IPS-18a (cell line): ENCODE measurements around the gene INTS6.
A peak's percentile ranks its signal among the peaks of the same experiment; 100 is the strongest.
"Not testable (repeated sequence)": the region's sequence is repeated elsewhere in the genome, so short reads cannot be mapped to it uniquely, and the experiment has no call there.

Source experiments
- H3K27ac ChIP-seq: one replicate; pipeline ENCODE4 v1.5.1; 2013; ENCODE audit warnings: low read length
- H3K27me3 ChIP-seq: one replicate; pipeline ENCODE4 v1.6.1; 2013; ENCODE audit warnings: mild to moderate bottlenecking, low read length; ENCODE audit not compliant: control insufficient read depth, insufficient read depth
- H3K36me3 ChIP-seq: one replicate; pipeline ENCODE4 v1.6.1; 2013; ENCODE audit warnings: low read depth, low read length; ENCODE audit not compliant: control insufficient read depth
- H3K4me1 ChIP-seq: one replicate; pipeline ENCODE4 v1.6.1; 2013; ENCODE audit warnings: low read depth, low read length; ENCODE audit not compliant: control insufficient read depth
- H3K4me3 ChIP-seq: one replicate; pipeline ENCODE4 v1.5.1; 2013; ENCODE audit warnings: low read length
- H3K9ac ChIP-seq: one replicate; pipeline ENCODE4 v1.6.1; 2013; ENCODE audit warnings: mild to moderate bottlenecking, low read length, moderate library complexity
- H3K9me3 ChIP-seq: one replicate; pipeline ENCODE4 v1.6.1; 2013; ENCODE audit warnings: low read depth, low read length; ENCODE audit not compliant: control insufficient read depth

Gene INTS6

GRCh38 chr13:51423766-51424165 is 29.1 kb downstream of the INTS6 start:
- Histone ChIP-seq H3K36me3 (peaks cover 10% of the 10 kb centered on the region), H3K9me3 (no peaks in the 10 kb centered on the region), H3K9ac (no peak overlapping the region), H3K4me3 (no peak overlapping the region), H3K27me3 (no peaks in the 10 kb centered on the region), H3K4me1 (peaks cover 52% of the 10 kb centered on the region), H3K27ac (no peak overlapping the region)

GRCh38 chr13:51422484-51422883 is 30.4 kb downstream of the INTS6 start:
- Histone ChIP-seq H3K27me3 (no peaks in the 10 kb centered on the region), H3K27ac (no peak overlapping the region), H3K9ac (no peak overlapping the region), H3K4me1 (peaks cover 52% of the 10 kb centered on the region), H3K4me3 (no peak overlapping the region), H3K9me3 (no peaks in the 10 kb centered on the region), H3K36me3 (peaks cover 9% of the 10 kb centered on the region)

- H3K9me3 ChIP-seq: peaks cover 8% of the 10 kb centered on the region
- no peak overlapping the region for H3K4me3 ChIP-seq
- H3K9ac ChIP-seq: no peak overlapping the region
- no peak overlapping the region for H3K27ac ChIP-seq
- H3K36me3 ChIP-seq: peaks cover 21% of the 10 kb centered on the region
- no peaks in the 10 kb centered on the region for H3K27me3 ChIP-seq
- peaks cover 37% of the 10 kb centered on the region for H3K4me1 ChIP-seq
Measured at GRCh38 chr13:51420681-51421490, 31.9 kb downstream of the INTS6 start.

- Histone ChIP-seq H3K9me3 (peaks cover 11% of the 10 kb centered on the region), H3K27ac (no peak overlapping the region), H3K4me1 (peaks cover 21% of the 10 kb centered on the region), H3K4me3 (no peak overlapping the region), H3K36me3 (peaks cover 21% of the 10 kb centered on the region), H3K9ac (no peak overlapping the region), H3K27me3 (no peaks in the 10 kb centered on the region)
Measured at GRCh38 chr13:51419001-51419636, 33.7 kb downstream of the INTS6 start.

- no peaks in the 10 kb centered on the region for H3K27me3 ChIP-seq
- H3K4me1 ChIP-seq: peaks cover 7% of the 10 kb centered on the region
- H3K9ac ChIP-seq: no peak overlapping the region
- no peak overlapping the region for H3K4me3 ChIP-seq
- peaks cover 11% of the 10 kb centered on the region for H3K9me3 ChIP-seq
- H3K36me3 ChIP-seq: peaks cover 20% of the 10 kb centered on the region
- H3K27ac ChIP-seq: no peak overlapping the region
Measured at GRCh38 chr13:51417716-51418115, 35.1 kb downstream of the INTS6 start.

- H3K27ac ChIP-seq: no peak overlapping the region
- no peaks in the 10 kb centered on the region for H3K27me3 ChIP-seq
- no peak overlapping the region for H3K9ac ChIP-seq
- H3K4me1 ChIP-seq: no peaks in the 10 kb centered on the region
- H3K9me3 ChIP-seq: peaks cover 11% of the 10 kb centered on the region
- no peak overlapping the region for H3K4me3 ChIP-seq
- peaks cover 22% of the 10 kb centered on the region for H3K36me3 ChIP-seq
Measured at GRCh38 chr13:51416107-51416506, 36.7 kb downstream of the INTS6 start.

GRCh38 chr13:51415339-51415738 is 37.5 kb downstream of the INTS6 start:
- H3K4me3 ChIP-seq, H3K27me3 ChIP-seq, H3K4me1 ChIP-seq, H3K27ac ChIP-seq, H3K9ac ChIP-seq: not testable (repeated sequence)
- Histone ChIP-seq H3K9me3 (peaks cover 11% of the 10 kb centered on the region), H3K36me3 (peaks cover 22% of the 10 kb centered on the region)

GRCh38 chr13:51412431-51412830 is 40.4 kb downstream of the INTS6 start:
- Histone ChIP-seq H3K9me3 (peaks cover 11% of the 10 kb centered on the region), H3K9ac (no peak overlapping the region)

GRCh38 chr13:51405176-51405575 is 47.7 kb downstream of the INTS6 start:
- H3K9ac ChIP-seq: no peak overlapping the region
- H3K4me1 ChIP-seq: no peaks in the 10 kb centered on the region
- no peaks in the 10 kb centered on the region for H3K9me3 ChIP-seq
- no peaks in the 10 kb centered on the region for H3K27me3 ChIP-seq
- no peak overlapping the region for H3K4me3 ChIP-seq
- no peaks in the 10 kb centered on the region for H3K36me3 ChIP-seq
- no peak overlapping the region for H3K27ac ChIP-seq

More at GRCh38 chr13:51412431-51412830, 40.4 kb downstream of the INTS6 start:
- Histone ChIP-seq H3K4me1 (no peaks in the 10 kb centered on the region), H3K36me3 (peaks cover 16% of the 10 kb centered on the region), H3K27ac (no peak overlapping the region), H3K4me3 (no peak overlapping the region), H3K27me3 (no peaks in the 10 kb centered on the region)

- H3K36me3 ChIP-seq: peaks cover 6% of the 10 kb centered on the region
- no peak overlapping the region for H3K27ac ChIP-seq
Measured at GRCh38 chr13:51397262-51397941, 55.4 kb downstream of the INTS6 start.

GRCh38 chr13:51396352-51396751 is 56.5 kb downstream of the INTS6 start:
- H3K4me1 ChIP-seq: peaks cover 10% of the 10 kb centered on the region
- no peaks in the 10 kb centered on the region for H3K9me3 ChIP-seq
- no peak overlapping the region for H3K4me3 ChIP-seq
- H3K9ac ChIP-seq: no peak overlapping the region
- H3K27me3 ChIP-seq: no peaks in the 10 kb centered on the region
- H3K36me3 ChIP-seq: peaks cover 6% of the 10 kb centered on the region
- H3K27ac ChIP-seq: peak overlapping the region; percentile 36

More at GRCh38 chr13:51397262-51397941, 55.4 kb downstream of the INTS6 start:
- Histone ChIP-seq H3K9ac (no peak overlapping the region), H3K27me3 (no peaks in the 10 kb centered on the region), H3K9me3 (no peaks in the 10 kb centered on the region), H3K4me1 (peaks cover 10% of the 10 kb centered on the region), H3K4me3 (no peak overlapping the region)
